CD4-positive, alpha-beta T cell treated with Interleukin-6 at 100 ng/mL for 8 hours (primary cell): Measurements from ENCODE around the gene RASAL2.

Experiments
- DNase-seq: peaks from one replicate; pipeline ENCODE4 v3.0.0-alpha.2; 2020; ENCODE audit warnings: mixed read lengths, low spot score

Gene RASAL2

GRCh38 chr1:178093951-178094738, at the start of gene RASAL2:
Gene RASAL2, plus strand, starts transcription at chr1:178094104. Its CDS starts 389 bp downstream, at chr1:178094493.
- DNase-seq: no peak

GRCh38 chr1:178046591-178047270, 47.2 kb upstream of the RASAL2 start:
- no peak for DNase-seq

- no peak for DNase-seq
Observed at GRCh38 chr1:178047403-178048093, 46.4 kb upstream of the RASAL2 start.

- no peak for DNase-seq
Observed at GRCh38 chr1:178048426-178048825, 45.5 kb upstream of the RASAL2 start.

- no peak for DNase-seq
Observed at GRCh38 chr1:178048883-178049282, 45.0 kb upstream of the RASAL2 start.

GRCh38 chr1:178050084-178050483, 43.8 kb upstream of the RASAL2 start:
- DNase-seq: no peak

- DNase-seq: no peak
Observed at GRCh38 chr1:178051071-178051470, 42.8 kb upstream of the RASAL2 start.

- no peak for DNase-seq
Observed at GRCh38 chr1:178052650-178053461, 41.0 kb upstream of the RASAL2 start.

- no peak for DNase-seq
Observed at GRCh38 chr1:178055093-178055492, 38.8 kb upstream of the RASAL2 start.

GRCh38 chr1:178055779-178056471, 38.0 kb upstream of the RASAL2 start:
- DNase-seq: no peak

GRCh38 chr1:178057141-178057765, 36.7 kb upstream of the RASAL2 start:
- no peak for DNase-seq

GRCh38 chr1:178057912-178058534, 35.9 kb upstream of the RASAL2 start:
- no peak for DNase-seq

- no peak for DNase-seq
Observed at GRCh38 chr1:178060789-178061556, 32.9 kb upstream of the RASAL2 start.

- no peak for DNase-seq
Observed at GRCh38 chr1:178061620-178062019, 32.3 kb upstream of the RASAL2 start.

GRCh38 chr1:178064191-178064821, 29.6 kb upstream of the RASAL2 start:
- no peak for DNase-seq

- DNase-seq: no peak
Observed at GRCh38 chr1:178065250-178065649, 28.7 kb upstream of the RASAL2 start.

GRCh38 chr1:178066296-178066907, 27.5 kb upstream of the RASAL2 start:
- no peak for DNase-seq

GRCh38 chr1:178066908-178067614, 26.8 kb upstream of the RASAL2 start:
- DNase-seq: no peak
